ENCODE data around the gene CHRM2.

Gene CHRM2

GRCh38 chr7:136966825-136967224 lies 98.4 kb downstream of the CHRM2 start:
- DNase-seq (ENCODE audit: low read depth): no peak
- no peak overlapping the region for H3K4me3 ChIP-seq (ENCODE audit: low read depth, low read length)
- TF ChIP-seq CTCF (IDR thresholded peaks at IDR 0.05; ENCODE audit: low read depth, low read length, missing control alignments): no peak

GRCh38 chr7:136969761-136970160 lies 101.3 kb downstream of the CHRM2 start:
- H3K4me3 ChIP-seq (ENCODE audit: low read depth, low read length): no peak overlapping the region
- no peak for TF ChIP-seq CTCF (IDR thresholded peaks at IDR 0.05; ENCODE audit: low read depth, low read length, missing control alignments)
- DNase-seq (ENCODE audit: low read depth): no peak

GRCh38 chr7:136971776-136972175 lies 103.3 kb downstream of the CHRM2 start:
- DNase-seq (ENCODE audit: low read depth): no peak
- TF ChIP-seq CTCF (IDR thresholded peaks at IDR 0.05; ENCODE audit: low read depth, low read length, missing control alignments): no peak
- H3K4me3 ChIP-seq (ENCODE audit: low read depth, low read length): no peak overlapping the region

GRCh38 chr7:136976504-136977251 lies 108.2 kb downstream of the CHRM2 start:
- no peak for TF ChIP-seq CTCF (IDR thresholded peaks at IDR 0.05; ENCODE audit: low read depth, low read length, missing control alignments)
- no peak for DNase-seq (ENCODE audit: low read depth)
- no peak overlapping the region for H3K4me3 ChIP-seq (ENCODE audit: low read depth, low read length)

- no peak for TF ChIP-seq CTCF (IDR thresholded peaks at IDR 0.05; ENCODE audit: low read depth, low read length, missing control alignments)
- DNase-seq (ENCODE audit: low read depth): no peak
- H3K4me3 ChIP-seq (ENCODE audit: low read depth, low read length): no peak overlapping the region
Observed at GRCh38 chr7:136993377-136993776, 124.9 kb downstream of the CHRM2 start.

- no peak overlapping the region for H3K4me3 ChIP-seq (ENCODE audit: low read depth, low read length)
- TF ChIP-seq CTCF (IDR thresholded peaks at IDR 0.05; ENCODE audit: low read depth, low read length, missing control alignments): no peak
- DNase-seq (ENCODE audit: low read depth): no peak
Observed at GRCh38 chr7:136997735-136998134, 129.3 kb downstream of the CHRM2 start.

GRCh38 chr7:136998495-136998894 lies 130.0 kb downstream of the CHRM2 start:
- no peak overlapping the region for H3K4me3 ChIP-seq (ENCODE audit: low read depth, low read length)
- TF ChIP-seq CTCF (IDR thresholded peaks at IDR 0.05; ENCODE audit: low read depth, low read length, missing control alignments): no peak
- no peak for DNase-seq (ENCODE audit: low read depth)

Measured in GM12864 (cell line).